Testis (tissue), 3 donors: ENCODE measurements around the gene RECQL5. TPM values are rescaled to one million over a fixed set of nuclear protein-coding genes. Genes with fewer than 3 reads are reported as not detected.

Source experiments
- DNase-seq: peaks from one replicate; pipeline ENCODE4 v3.0.0-alpha.2; 2019
- H3K27ac ChIP-seq, 2 donors: fragments of 200-600 bp; sonication (generic); one replicate each; pipeline ENCODE4 v1.5.1; 2019
- H3K27me3 ChIP-seq: fragments of 200-600 bp; sonication (generic); one replicate; pipeline ENCODE4 v1.5.1; 2019
- H3K36me3 ChIP-seq: fragments of 200-600 bp; sonication (generic); one replicate; pipeline ENCODE4 v1.5.1; 2017; ENCODE audit warnings: low read depth; ENCODE audit errors: missing control alignments
- H3K4me1 ChIP-seq: fragments of 200-600 bp; sonication (generic); one replicate; pipeline ENCODE4 v1.5.1; 2019
- H3K4me3 ChIP-seq, 2 donors: fragments of 200-600 bp; sonication (generic); one replicate each; pipeline ENCODE4 v1.5.1; 2017 to 2019
- H3K9me3 ChIP-seq: fragments of 200-600 bp; sonication (generic); one replicate; pipeline ENCODE4 v1.5.1; 2017
- CTCF ChIP-seq, 3 experiments: fragments of 450-650 bp in 2 of 3; fragments of 200-600 bp in 1 of 3; sonication (generic) in 1 of 3; IDR thresholded peaks; one replicate each; pipeline ENCODE4 v1.5.1; 2016 to 2019; ENCODE audit warnings: antibody characterized with exemption in 3 of 3, mild to moderate bottlenecking in 2 of 3, moderate library complexity in 1 of 3
- POLR2A ChIP-seq: fragments of 450-650 bp; IDR thresholded peaks from one replicate; pipeline ENCODE4 v1.6.1; 2017; ENCODE audit warnings: antibody characterized with exemption, mild to moderate bottlenecking, moderate library complexity
- WGBS, 2 donors: methylation state at CpG; one replicate each; pipeline ENCODE4 v1.1.5; 2018; 5-methylcytosine and 5-hydroxymethylcytosine counted together
- intact Hi-C: fragments of 100-400 bp; cut with DNase I; formaldehyde crosslinking; loops from one replicate; pipeline ENCODE4 v1.15.1; 2023; ENCODE audit warnings: low total_unique reads
- polyA plus RNA-seq: library from polyadenylated mRNA; stranded (reverse); fragments of 350-450 nt; fragmentation: Illumina TruSeq; extraction: RNeasy Lipid Tissue Mini Kit (QIAGEN cat#74804); gene quantifications from one replicate; pipeline ENCODE4 v1.2.3, GENCODE V29; 2014; ENCODE audit warnings: low read depth, low replicate concordance; ENCODE audit not compliant: insufficient read depth
- total RNA-seq, 2 donors: library from RNA; depleted of rRNA; stranded (reverse); fragments of >200 nt; gene quantifications; one replicate each; pipeline ENCODE4 v1.2.3, GENCODE V29; 2016

Gene RECQL5
- total and polyA plus RNA-seq, 3 donors from 2014 or later: 60.0 to 99.6 (median 81.4) TPM

GRCh38 chr17:75631353-75631752, 35.6 kb downstream of the RECQL5 start:
- TF ChIP-seq POLR2A: no peak
- no peak for TF ChIP-seq CTCF (IDR thresholded peaks at IDR 0.05)
- Histone ChIP-seq H3K27me3 (no peaks in the 10 kb centered on the region), H3K36me3 (no peaks in the 10 kb centered on the region), H3K9me3 (no peaks in the 10 kb centered on the region), H3K4me1 (peaks cover 33% of the 10 kb centered on the region), H3K4me3 (no peak overlapping the region), H3K27ac (no peak overlapping the region)
- no peak for DNase-seq
- intact Hi-C loops: no loop called here
- WGBS, 2 donors: 78 to 81% methylated on average over 5 to 27 of the region's 27 CpGs

GRCh38 chr17:75630071-75630917, 36.7 kb downstream of the RECQL5 start:
- DNase-seq: no peak

GRCh38 chr17:75629157-75629556, 37.8 kb downstream of the RECQL5 start:
- WGBS, 2 donors: 84% methylated on average over 14 of the region's 14 CpGs; no CpG with 5 or more reads in 1 of the 2 donors
- TF ChIP-seq POLR2A (no peak), CTCF (IDR thresholded peaks at IDR 0.05) (no peak)
- H3K27me3 ChIP-seq: no peaks in the 10 kb centered on the region
- no peak overlapping the region for H3K4me3 ChIP-seq
- H3K36me3 ChIP-seq: no peaks in the 10 kb centered on the region
- DNase-seq: no peak
- peaks cover 17% of the 10 kb centered on the region for H3K4me1 ChIP-seq
- no peak overlapping the region for H3K27ac ChIP-seq
- intact Hi-C loops: no loop called here
- no peaks in the 10 kb centered on the region for H3K9me3 ChIP-seq

More at GRCh38 chr17:75630071-75630917, 36.7 kb downstream of the RECQL5 start:
- no peak overlapping the region for H3K27ac ChIP-seq
- H3K4me1 ChIP-seq: peaks cover 26% of the 10 kb centered on the region
- intact Hi-C loops: no loop called here
- no peaks in the 10 kb centered on the region for H3K9me3 ChIP-seq
- H3K36me3 ChIP-seq: no peaks in the 10 kb centered on the region
- TF ChIP-seq CTCF (IDR thresholded peaks at IDR 0.05) (no peak), POLR2A (no peak)
- 79 to 80% methylated on average over 18 to 26 of the region's 26 CpGs for WGBS, 2 donors
- H3K27me3 ChIP-seq: no peaks in the 10 kb centered on the region
- no peak overlapping the region for H3K4me3 ChIP-seq

- WGBS, 2 donors: 88% methylated on average over 6 of the region's 6 CpGs; no CpG with 5 or more reads in 1 of the 2 donors
Measured at GRCh38 chr17:75628425-75628824, 38.5 kb downstream of the RECQL5 start.

More at GRCh38 chr17:75628425-75628824, 38.5 kb downstream of the RECQL5 start:
- Histone ChIP-seq H3K27me3 (no peaks in the 10 kb centered on the region), H3K27ac (no peak overlapping the region), H3K4me3 (no peak overlapping the region), H3K9me3 (no peaks in the 10 kb centered on the region), H3K4me1 (peaks cover 10% of the 10 kb centered on the region), H3K36me3 (no peaks in the 10 kb centered on the region)
- no peak for TF ChIP-seq CTCF (IDR thresholded peaks at IDR 0.05)
- TF ChIP-seq POLR2A: no peak
- intact Hi-C loops: no loop called here
- no peak for DNase-seq
